ENCODE results near the gene PKNOX2.

Gene PKNOX2

DNA sequence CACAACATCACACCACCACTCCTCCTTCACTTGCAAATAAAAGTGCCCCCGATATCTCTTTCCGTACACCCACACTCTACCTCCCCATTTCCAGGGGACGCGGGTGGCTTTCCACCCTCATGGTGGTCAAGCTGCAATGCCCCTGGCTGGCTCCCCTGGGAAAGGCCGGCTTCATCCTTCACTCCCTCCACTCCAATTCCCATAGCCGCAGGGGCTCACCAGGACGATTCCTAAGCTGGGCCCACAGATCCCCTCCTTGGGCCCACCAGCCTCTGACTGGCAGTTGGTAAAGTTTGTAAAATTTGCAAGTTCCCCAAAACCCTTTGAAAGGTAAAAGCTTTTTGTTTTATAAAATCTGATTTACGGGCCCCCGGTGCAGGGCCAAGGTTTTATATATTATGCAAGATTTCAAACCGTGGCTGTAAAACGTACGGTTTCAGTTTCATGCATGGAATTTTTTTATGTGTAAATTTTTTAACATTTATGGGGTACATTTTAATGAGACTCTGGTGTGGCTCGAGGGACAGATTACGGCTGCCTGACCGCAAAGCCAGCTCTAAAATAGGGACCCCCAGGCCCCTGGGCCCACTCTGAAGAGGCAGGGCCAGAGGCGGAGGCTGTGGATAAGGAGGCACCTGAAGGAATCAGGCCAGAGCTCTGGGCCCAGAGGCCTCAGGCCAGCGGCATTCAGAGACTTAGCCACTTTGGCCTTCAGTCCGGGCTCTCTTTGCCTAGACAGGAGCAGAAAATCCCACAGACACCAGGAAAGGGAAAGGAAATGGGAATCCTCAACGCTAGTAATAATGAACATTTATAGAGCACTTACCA, 225.0 kb downstream of the PKNOX2 start:
- no peak for DNase-seq

DNA sequence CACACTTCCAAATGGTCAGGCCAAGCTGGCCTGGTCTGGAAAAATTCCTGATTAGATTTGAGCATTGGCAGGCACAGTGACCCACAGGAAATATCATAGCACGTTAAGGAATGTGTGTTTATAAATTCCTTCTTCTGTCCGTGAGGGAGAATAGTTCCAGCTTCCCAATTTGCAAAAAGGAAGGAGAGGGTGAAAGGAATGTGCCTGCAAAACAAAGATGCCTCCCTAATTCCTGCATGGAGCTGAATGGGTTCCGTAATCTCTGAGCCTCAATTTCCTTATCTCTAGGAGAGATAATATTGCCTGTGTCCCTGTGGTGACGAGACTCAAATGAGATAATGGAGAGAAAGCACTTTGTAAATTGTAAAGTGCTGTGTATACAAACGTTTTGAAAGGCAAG, 226.4 kb downstream of the PKNOX2 start:
- no peak for DNase-seq

DNA sequence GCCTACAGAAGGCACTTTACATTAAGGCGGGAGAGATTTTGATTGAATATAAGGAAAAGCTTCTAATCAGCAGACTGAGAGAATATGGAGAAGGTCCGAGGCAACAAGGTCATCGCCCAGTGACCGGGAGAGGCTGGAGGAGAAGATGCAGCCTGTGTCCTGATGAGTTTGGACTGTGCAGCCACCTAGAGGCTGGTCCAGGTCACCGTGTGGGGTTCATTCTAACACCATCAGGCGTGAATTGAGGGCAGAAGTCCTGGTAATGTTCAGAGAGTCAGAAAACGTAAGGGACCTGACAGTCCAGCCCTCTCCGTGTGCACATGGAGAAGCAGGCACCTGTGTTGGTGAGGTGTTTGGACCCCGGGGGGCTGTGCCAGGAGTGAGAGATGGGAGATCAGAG, 228.8 kb downstream of the PKNOX2 start:
- DNase-seq = no peak

DNA sequence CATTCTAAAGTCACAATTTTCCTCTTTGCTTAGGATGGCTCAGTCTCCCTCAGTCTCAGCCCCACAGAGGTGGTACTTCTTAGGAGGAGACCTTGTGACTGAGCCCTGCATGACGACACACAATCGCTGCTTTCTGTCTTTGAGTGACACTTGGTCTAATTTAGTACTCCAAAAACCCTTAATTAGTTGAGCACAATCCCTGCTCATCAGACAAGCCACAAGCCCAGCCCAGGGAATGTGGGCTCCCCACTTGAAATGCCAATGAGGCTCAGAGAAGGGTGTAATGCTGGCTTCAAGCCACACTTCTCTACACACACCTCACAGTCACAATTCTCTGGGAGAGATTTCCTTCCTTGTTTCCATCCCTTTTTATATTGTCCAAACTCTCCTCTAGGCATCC, 229.7 kb downstream of the PKNOX2 start:
- DNase-seq = no peak

DNA sequence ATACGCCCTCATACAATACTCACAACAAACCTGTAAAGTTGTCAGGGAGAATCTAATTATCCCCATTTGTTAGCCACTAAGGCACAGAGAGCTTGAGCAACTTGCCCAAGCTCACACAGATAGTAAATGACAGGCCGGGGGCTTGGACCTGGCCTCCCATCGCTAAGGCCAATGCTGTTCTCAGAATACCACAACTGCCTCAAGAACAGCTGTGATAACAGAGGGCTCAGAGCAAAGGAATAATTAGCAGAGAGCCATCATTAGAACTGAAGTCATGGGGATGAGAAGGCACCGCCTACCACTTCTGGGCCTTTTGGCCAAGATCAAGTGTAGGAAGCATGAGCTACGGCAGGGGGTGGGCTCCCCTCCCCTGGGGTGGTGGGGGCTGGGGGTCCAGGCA, 232.9 kb downstream of the PKNOX2 start:
- no peak for DNase-seq

DNA sequence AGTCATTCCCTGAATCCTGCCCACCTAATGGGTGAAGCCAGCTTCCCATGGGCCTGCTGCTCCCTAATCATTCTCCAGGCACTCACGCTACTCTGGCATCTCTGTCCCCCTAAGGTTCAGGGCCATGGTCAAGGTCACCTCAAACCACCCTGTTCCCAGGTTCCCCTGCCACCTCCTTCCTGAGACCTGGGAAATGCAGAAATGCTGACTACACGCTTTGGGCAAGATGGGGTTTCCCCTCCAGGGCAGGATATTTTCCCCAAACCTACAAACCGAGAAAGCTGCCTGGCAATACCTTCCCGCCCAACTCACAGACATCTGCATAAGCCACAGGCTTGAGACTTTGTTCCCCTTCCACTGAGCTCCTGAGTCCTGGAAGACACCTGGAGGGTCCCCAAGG, 233.9 kb downstream of the PKNOX2 start:
- DNase-seq = no peak

DNA sequence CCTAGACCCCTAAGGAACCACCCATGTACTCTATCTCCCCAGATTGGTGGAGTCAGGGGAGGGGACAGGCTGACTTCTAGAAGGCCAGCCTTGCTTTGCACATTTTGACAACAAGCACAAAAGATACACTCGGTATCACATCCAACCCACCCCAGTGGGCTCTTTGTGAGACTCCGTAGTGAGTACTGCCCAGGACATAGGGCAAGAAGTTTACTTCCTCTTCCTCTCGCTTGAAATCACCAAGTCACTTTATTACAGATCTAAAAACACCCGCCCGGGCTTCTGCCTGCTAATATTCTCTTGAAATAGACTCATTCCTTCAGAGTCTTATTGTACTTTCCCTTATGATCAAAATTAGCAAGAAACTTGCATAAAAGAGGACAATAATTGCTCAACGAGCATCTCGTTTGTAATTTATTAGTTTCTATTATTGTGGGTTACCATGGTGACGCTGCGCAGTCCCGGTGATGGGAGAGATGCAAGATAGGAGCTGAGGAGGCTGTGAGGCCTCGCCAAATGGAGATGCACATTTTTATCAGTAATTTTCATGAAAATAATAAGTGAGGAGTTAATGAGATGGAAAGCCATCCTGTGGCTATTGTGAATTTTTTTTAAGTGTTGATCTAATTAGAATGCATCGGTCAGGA, 234.6 kb downstream of the PKNOX2 start:
- no peak for DNase-seq

DNA sequence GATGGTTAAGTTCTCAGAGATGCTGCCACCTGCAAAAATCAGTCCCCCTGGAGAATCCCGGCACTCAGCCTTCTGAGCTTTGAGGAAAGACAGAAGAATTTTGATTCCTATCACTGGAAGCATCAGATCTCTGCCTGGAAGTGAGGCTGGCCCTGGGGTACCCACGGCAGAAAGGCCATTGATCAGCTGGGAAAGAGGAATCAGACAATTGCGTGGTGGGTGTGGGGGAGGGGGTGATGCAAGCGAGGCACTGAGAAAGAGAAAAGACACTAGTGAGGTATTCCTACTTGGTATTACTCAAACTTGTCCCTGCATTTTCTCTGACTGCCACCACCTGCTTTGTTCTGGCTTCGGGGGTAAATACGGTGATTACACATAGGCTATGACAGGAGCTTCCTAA, 235.4 kb downstream of the PKNOX2 start:
- DNase-seq = no peak

DNA sequence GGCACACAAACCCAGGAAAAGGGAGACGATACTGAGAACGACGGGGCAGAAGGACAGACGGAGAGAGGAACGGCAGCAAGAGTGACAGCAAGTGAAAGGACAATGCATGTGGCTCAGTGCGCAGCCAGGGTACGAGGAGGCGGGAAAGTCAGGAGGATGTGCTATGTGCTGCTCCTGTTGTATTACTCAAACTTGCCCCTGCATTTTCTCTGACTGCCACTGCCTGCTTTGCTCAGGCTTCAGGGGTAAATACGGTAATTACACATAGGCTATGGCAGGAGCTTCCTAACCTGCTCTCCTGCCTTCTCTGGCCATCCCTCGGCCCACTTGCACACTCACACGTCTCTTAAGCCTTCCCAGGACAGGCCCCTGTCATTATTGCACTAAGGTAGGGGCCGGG, 236.7 kb downstream of the PKNOX2 start:
- DNase-seq = no peak

DNA sequence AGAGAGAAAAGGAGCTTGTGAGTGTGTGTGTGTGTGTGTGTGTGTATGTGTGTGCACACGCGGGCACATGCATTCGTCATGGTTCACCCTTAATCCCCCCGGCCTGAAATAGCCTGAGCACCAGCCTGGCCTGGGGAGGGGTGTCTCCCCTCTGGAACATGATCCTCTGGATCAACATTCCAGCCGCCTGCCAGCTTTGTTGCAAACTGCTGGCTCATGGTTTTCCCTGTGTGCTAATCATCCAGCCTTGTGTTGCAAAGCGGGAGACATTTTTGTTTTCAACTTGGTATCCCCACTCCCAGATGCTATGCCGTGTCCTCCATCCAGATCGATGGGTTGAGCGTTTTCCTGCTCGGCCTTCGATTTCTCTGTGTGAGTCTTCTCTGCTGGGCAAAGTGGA, 237.2 kb downstream of the PKNOX2 start:
- no peak for DNase-seq

DNA sequence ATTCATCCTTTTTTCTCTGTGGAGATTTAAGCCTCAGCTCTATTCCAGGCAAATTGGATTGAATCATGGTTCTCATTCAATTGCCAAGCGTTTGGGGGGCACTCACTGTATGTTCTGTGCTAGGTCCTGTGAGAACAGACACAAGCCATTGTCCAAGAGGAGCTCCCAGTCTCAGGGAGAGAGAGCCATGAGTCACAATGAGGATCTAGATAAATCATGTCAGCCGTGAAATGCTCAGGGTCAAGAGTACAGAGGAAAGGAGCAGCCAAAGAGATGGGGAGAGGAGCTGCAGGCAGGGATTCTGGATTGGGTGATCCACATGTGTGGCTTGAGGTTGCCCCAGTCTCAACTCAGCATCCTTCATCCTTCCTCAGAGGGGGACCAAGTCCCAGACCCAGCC, 237.9 kb downstream of the PKNOX2 start:
- no peak for DNase-seq

DNA sequence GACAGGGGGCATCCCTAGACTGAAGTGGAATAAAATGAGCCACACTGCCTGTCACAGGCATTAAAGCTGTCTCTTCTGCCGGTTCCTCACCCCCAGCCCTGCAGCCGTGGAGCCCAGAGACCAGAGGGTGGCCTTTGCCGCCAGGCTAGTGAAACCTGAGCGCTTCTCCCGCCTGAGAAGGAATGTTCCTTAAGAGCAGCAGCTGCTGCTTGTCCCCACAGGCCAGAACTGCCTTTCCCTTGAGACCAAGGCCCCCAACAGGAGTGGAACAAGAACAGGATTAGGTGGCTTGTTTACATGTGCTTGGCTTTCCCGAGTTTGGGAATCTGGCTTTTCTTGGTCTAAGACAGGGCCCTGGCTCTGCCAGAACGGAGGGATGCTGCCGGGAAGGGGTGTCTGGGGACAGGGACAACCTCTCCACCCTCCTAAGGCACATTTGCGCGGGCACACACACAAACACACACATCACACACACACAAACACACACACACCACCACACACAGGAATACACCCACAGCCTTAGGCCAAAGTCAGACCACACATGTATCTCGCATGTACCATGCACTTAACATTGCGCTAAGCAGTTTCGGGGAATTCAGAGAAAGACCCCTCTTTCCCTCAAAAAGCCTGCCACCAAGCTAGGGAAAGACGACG, 239.7 kb downstream of the PKNOX2 start:
- DNase-seq = no peak

DNA sequence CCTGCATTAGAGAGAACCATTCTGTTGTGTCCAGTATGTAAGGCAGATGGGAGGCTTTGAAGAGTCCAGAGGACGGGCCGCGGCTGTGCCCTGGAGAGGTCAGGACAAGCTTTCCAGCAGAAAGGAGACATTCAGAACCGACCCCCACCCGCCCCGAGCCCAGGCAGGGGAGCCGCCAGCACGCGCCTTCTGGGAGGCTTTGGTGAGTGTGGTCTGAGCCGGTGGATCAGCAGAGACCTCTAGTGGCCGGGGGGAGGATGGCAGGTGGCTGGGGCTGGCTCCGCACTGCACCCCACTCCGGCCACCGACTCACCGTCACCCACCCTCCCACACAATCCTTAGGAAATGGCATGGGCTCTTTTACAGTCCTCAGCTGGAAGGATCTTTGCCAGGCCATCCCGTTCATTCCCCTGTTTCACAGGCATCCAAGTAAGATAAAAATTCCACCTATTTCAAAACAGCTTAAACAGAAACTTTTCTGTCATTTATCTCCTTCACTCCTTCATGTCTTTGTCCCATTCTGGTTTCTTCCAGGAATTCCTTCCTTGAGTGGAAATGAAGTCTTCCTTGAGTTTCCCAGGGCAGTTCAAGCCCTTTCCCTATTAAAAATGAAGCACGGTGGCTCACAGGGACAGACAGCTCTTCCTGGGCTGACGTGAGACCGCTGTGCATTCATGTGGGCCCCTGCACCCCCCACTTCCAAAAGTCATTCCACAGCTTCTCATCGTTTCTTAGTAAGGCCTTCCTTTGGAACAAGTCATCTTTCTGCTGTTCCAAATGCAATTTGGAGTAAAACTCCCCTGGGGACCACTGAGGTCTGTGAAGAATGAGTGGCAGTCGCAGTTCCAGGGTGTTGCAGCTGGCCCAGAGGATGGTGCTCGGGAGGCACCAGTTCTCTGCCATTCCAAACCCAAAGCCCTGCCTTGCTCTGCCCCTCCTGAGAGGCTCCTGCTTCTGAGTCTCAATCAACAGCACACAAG, 240.6 kb downstream of the PKNOX2 start:
- peak; percentile 23 to 39 for DNase-seq

DNA sequence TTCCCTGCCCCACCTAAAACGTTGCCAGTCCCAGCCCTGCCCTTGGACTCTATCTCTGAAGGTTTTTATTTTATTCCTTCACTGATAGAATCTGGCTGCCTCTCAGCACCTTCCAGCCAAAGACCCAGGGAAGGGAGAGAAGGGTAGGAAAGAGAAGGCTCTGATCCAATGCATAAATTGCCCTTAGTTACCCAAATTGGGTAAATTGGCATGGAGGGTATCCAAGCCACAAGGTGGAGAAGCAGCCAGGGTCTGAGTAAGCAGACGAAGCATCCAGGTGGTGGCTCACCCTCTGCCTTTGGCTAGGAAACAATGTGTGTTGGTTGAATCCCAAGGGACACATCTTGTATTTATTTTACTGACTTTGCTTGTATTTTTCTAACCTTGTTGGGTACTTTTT, 242.5 kb downstream of the PKNOX2 start:
- no peak for DNase-seq

DNA sequence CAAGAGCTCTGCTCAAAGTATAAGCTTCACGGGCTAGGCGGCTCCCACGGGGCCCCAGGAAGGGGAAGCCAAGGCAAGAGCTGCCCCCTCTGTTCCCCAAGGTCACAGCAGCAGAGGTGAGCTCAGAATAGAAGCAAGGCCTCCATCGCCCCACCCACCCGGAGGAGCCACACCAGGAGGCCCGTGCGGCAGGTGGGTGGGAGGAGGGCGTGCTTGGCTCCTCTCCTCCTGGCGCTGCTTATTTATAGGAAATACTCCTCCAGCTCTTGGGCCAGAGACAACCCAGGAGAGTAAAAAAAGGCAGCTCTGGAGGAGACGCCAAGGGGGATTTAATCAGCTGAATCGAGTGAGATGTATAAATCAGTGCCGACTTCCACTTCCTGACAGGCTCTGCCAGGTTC, 243.8 kb downstream of the PKNOX2 start:
- DNase-seq = no peak

DNA sequence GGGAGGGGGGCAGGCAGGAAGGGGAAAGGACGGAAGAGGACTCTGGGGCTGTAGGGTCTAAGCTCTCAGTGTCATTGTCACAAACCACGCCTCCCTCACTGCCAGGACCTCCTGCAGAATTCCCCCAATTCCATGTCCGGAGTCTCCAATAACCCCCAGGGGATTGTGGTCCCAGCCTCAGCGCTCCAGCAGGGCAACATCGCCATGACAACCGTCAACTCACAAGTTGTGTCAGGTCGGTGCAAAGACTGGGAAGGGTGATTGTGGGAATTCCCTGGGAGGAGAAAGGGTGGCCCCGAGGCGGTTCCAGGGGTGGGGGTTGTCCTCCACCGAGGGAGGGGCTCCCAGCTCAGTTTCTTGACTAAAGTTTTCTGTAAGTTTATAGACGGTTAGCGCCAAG, 245.5 kb downstream of the PKNOX2 start:
- DNase-seq = no peak

DNA sequence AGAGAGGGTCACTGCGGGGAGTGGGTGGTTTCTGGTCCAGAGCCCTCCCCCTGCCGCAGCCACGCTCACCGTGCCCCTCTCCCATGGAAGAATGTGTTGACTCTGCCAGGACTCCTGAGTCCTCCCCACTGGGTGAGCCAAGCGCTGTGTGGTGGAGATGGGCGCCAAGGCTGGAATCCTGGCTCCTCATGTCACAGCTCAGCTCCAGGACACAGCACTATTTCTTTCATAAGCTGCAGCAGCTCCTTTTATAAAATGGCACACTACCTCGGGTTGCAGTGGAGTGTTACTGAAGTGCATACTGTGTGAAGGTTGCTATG, 247.6 kb downstream of the PKNOX2 start:
- DNase-seq = no peak

DNA sequence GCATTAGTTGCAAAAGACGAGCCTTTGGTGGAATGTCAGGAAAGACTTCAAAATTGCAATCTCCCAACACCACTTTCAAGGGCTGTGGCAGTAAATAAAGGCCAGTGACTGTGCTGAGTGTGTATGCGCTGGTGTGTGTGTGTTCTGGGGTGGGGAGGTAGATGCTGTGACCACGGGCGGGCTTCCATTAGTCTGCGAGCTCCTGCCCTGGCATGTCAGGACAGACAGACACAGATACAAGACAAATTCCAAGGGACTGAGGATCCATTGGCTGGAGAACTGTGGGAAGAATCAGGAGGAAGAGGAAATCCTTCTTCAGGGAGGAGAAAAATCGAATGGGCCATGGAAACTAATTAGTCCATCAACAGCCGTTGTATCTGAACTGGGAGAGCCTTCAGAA, 248.0 kb downstream of the PKNOX2 start:
- DNase-seq = no peak

DNA sequence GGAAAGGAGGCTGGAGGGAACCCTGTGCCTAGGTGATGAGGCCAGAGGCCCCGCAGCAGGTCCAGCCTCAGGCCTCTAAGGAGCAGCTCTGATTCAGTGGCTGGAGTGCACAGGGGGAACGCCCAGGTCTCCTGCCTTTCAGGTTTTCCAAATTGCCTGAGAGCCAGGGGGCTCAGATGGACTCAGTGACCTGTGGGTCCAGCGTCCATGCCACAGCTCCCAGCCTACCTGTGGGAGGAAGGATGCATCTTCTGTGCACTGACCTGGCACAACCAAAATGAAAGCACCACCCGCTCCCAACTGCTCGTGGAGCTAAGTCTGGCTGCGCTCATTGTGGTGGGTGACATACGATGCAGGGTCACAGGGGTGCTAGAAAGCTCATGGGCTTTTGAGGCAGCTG, 248.7 kb downstream of the PKNOX2 start:
- DNase-seq = no peak

DNA sequence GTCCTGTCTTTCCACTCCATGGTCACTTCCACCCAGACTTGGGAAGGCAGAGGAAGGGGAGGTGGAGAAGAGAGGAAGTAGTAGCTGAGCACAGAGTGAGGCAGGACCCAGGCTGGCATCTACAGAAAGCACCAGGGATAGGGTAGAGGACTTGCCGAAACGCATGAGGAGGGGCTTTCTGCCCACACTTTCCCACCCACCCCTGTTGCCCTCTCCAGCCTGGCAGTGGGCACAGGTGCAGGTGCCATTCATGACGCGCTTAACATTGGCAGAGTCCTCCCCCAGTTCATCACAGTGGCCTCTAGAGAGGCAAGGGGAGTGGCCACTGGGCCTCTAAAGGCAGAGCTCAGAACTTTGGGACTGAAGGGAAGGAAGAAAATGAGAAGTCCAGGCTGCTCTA, 249.6 kb downstream of the PKNOX2 start:
- DNase-seq = no peak

DNA sequence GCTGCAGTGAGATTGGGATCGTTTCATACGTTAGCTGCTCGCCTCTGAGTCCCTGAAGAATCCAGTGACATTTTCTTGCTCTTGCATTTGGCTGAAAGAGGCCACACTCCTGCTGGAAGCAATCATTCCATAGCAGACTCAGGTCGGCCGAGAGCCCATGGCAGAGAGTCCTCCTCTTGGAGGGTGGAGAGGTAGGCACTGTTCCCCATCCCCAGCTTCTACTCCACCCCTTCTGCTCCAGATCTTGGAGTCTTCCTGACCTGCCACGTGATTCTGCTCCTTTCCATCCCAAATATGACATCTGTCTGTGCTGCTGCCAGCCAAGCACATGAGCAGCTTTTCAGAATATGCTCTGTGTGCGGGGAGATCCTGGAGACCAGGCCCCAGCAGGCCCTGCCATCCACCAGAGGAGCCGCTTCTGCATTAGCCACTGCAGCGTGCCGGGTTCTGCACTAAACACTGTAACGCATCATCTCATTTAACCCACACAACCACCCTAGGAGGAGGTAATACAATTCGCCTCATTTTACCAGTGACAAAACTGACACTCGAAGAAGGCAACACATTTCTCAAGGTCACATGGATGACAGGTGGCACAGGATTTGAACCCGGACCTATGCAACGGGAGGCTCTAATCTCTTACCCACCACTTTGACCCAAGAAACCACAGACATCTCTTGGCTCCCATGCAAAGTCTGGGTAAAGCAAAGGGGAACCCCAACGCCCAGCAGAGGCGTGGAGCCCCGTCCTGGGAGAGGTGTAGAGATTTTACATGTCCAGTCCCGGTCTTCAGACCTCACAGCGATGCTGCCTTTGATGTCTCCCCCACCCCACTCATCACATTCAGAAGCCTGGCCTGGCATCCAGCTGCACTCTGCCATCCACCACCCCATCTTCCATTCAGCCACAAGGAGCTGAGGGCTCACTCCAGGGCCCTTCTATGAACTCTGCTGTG, 252.7 kb downstream of the PKNOX2 start:
- no peak for DNase-seq

DNA sequence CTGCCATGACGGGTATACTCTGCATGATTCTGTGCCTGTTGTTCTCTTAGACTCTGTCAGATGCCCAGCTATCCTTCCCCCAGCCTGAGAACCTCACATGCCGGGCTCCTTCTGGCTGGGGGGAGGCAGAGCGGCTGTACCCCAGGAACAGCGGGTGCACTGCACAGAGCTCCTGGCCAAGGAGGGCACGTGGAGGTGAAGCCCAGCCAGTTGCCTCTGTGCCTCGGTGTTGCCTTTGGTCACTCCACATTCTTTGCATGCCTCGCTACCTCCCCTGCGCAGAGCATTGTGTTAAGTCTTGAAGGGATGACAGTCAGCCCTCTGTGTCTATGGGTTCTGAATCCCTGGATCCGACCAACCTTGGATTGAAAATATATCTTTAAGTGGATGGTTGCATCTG, 253.8 kb downstream of the PKNOX2 start:
- DNase-seq = no peak
